SH-SY5Y (cell line): ENCODE results near the gene CTTNBP2NL.

Experiments used
- GATA2 ChIP-seq: IDR thresholded peaks from 2 replicates; pipeline ENCODE4 v1.6.1; 2011; ENCODE audit warnings: mild to moderate bottlenecking, low read depth, low read length
- GATA3 ChIP-seq: IDR thresholded peaks from 2 replicates; pipeline ENCODE4 v1.6.1; 2011; ENCODE audit warnings: low read depth, mild to moderate bottlenecking, low read length, moderate library complexity

DNA sequence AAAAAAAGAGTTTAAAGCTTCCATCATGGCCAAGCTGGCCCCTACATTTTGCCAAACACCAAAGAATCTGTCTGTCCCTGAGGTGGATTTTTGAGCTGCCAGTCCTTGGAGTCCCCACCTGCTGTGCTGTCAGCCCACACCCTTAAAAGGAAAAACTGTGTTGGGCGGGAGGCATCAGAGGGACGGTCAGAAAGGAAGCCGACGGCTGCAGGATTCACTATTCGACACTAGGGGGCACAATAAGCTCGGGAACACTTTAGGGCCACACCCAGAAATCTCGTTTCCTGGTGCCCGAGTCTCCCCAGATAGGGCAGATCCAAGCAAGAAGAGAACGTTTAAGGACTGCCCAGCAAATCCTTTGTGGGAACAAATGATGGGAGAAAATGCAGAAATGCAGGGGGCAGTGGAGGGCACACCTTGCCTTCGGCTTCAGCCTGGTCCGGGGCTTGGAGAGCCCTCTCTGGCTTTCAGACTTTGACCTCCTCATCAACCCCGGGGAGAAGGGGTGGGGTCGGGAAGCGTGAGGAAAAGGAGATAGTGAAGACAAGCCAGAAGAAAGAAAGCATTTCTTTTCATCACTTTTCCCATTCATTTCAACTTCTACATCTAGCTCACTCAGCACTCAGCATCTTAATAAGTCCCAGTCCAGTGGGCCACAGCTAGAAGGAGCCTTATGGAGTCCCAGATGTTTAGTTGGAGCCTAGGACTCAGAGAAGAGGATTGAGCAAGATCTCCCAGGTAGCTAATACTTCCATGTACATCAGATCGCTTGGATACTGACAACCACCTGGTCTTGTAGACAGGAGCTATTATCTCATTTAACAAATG, 5.0 kb upstream of the CTTNBP2NL start:
- TF ChIP-seq GATA2 = no peak
- no peak for TF ChIP-seq GATA3
